ENCODE measurements around the gene LRRC3.

Gene LRRC3

DNA sequence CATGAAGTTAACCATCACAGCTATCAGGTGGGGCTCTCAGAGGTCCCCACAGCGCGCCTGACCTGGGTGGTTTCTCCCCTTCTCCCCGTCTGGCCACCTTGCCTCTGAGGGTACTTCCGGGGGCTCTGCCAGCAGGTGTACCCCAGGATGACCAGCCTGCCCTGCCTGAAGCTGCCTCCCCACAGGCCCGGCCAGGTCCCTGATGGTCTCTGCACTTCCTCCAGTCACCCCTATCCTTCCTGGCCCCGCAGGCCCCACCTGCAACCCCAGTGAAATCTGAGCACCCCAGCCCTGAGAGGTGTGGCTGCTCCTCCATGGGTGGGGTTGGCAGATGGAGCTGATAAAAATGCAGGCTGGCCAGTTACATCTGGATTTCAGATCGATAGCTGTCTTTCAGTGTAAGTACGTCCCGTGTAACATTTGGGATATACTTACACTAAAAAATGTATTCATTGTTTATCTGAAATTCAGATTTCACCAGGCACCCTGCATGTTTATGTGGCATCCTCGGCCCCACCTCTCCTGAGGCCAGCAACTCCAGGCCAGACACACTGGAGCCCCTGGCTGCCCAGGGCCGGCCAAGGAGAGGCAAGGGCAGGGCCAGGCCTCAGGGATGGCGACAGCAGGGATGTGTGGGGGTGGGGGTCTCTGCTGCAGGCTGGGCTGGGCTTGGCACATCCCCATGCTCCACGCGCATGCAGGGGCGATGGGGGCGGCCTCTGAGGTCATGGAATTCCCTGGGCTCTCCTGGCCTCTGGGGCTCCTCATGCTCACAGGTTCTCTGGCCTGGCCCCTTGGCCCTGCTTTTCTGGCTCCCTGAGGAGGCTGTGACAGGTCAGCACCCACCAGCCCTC lies 25.1 kb downstream of the LRRC3 start:
- no peak for DNase-seq

DNA sequence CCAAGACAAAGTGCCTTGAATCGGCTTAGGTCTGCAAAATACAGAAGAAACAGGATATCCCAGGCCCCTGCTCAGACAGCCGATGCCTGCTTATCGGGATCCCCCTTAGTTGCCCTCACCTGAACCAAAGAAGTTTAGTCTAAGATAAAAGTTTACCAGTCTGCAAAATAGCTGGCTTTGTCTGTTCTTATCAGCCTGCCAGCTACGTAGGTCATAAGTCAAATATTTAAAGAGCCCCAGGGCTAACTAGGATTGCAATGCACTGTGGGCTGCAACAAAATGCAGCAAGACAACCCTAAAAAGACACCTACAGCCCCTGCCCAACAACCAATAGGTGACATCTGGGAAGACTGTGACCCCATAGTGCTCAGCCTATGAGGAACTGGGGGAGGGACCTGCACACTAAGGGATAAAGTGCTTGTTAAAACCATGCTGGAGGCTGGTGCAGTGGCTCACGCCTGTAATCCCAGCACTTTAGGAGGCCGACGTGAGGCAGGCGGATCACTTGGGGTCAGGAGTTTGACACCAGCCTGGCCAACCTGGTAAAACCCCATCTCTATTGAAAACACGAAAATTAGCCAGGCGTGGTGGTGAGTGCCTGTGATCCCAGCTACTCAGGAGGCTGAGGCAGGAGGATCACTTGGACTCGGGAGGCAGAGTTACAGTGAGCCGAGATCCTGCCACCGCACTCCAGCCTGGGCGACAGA lies 27.4 kb downstream of the LRRC3 start:
- DNase-seq: no peak

DNA sequence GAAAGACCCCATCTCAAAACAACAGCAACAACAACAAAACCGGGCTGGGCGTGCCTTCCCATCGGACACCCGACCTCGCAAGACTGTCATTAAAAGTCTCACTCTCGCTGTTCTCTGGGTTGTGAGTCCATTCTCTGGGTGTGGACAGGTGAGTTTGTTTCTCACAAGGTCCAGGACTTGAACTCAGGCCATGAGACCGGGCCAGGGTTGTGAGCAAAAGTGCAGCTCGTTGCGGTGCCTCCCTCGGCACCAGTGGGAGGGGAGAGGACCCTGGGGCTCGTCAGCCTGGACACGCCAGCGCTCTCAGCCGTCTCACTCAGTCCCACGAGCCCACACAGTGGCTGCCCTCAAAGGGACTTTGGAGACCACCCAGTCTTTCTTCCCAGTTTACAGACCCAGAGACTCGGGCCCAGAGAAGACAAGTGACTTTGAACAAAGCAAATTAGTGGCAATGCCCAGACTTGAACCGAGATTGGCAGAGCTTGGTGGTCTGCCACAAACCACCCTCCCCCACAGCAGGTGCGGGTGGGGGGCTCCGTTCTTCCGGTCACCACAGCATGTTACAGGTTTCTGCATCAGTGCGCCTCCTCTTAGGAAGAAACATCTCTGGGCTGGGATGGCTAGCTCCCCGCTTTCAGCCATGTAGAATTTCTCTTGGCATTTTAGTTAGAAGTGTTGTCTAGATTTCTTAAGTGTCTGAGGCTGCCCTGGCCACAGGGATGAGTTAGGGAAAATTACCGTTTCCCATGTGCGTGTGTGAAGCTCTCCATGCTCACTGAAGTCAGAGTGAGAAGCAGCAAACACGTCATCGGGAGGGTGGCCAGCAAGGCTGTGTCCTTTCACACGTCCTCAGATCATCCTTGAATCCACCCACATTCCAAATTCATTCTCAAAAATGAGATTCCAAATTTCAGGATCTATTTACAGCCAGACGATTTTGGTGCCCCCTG lies 28.3 kb downstream of the LRRC3 start:
- no peak for DNase-seq

DNA sequence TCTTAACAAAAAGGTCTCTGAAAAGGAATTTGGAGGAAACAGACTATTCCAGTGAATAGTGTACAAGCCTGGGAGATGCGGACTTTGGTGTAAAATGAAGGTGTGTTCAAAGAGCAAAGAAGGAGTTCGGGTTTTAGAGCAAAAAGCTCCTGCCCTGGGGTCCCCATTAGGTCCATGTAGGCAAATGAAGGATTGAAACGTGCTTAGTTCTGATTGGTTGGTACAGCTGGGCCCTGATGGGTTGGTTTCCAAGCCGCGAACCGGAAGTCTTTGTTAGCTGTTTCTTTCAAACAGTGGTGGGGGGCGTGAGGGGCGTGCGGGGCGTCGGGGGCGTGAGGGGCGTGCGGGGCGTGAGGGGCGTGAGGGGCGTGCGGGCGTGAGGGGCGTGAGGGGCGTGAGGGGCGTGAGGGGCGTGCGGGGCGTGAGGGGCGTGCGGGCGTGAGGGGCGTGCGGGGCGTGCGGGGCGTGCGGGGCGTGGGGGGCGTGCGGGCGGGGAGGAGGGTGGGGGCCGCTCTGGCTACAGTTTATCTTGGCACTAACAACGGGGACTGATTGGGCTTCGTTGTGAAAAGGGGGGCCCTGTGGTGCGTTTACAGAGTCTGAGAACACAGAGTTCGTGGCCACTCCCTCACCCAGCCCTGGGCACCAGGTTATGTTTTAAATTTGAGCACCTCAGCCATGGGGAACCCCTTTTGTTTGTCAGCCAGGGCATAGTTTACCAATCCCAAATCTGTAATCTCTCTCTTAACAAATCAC lies 29.4 kb downstream of the LRRC3 start:
- no peak for DNase-seq

DNA sequence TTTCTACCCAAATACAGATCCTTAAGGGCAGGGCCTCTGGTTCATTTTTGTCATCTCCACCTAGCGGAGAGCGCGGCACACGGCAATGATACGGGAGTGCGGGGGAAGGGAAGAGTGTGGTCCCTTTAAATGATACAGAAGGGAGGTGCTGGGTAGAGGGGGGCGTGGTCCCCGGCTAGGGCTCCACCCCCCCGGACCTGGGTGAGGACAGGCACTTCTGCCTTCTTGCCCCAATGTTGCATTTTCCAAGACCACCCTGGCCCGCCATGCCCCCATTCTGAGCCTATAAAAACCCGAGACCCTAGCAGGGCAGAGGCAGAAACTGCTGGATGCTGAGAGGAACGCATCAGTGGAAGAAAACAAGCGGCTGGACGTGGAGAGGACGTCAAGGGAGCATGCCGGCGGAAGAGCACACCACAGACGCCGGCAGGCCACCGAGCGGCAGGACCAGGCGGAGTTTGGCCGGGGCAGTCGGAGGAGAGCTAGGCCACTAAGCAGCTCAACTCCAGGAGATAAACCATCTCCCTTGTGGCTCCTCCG lies 30.0 kb downstream of the LRRC3 start:
- DNase-seq: peak; percentile 62

DNA sequence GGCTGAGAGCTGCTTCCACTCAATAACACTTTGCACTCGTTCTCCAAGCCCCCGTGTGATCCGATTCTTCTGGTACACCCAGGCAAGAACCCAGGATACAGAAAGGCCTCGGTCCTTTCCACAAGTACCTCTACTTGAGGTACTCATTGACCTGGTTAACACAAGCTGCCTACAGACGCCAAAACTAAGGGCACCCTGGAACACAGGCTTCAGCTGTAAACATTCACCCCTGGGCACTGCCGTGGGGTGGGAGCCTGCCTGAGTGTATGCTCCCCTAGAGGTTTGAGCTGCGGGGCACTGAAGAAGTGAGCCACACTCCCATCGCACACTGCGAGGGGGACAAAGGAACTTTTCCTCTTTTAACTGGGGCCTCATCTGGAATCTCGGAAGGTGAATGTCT lies 30.5 kb downstream of the LRRC3 start:
- no peak for DNase-seq

DNA sequence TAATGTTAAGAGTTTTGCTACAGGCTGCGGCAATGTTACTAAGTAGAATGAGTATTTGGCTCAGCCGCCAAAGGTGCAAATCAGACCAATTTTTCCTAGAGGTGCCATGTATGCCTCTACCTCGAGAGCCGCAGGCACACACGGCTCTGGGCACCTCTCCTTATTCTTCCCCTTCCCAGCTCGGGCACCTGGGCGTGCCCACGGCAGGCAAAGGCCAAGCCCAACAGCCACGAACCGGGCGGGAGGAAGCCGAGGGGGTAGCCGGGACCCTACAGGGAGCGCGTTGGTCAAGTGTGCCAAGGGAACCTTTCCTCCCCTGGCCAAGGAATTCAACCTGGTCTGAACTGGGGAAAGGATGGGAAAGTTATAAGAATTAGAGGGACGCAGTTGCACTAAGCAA lies 31.0 kb downstream of the LRRC3 start:
- DNase-seq: no peak

DNA sequence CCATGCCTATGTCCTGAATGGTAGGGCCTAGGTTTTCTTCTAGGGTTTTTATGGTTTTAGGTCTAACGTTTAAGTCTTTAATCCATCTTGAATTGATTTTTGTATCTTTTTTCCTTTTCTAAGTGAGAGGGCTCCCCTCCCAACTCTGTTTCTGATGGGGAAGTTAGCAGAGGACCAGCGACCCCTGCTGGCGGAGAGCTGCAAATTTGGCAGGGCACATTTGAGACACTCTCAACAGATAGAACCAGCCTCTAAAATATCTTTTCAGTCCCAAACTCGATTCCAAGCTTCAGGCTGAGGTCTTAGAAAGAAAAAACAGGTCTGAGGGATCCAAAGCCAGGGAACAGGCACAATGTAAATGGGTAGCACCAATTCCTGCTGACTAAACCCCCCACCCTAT lies 32.5 kb downstream of the LRRC3 start:
- DNase-seq: peak; percentile 49

DNA sequence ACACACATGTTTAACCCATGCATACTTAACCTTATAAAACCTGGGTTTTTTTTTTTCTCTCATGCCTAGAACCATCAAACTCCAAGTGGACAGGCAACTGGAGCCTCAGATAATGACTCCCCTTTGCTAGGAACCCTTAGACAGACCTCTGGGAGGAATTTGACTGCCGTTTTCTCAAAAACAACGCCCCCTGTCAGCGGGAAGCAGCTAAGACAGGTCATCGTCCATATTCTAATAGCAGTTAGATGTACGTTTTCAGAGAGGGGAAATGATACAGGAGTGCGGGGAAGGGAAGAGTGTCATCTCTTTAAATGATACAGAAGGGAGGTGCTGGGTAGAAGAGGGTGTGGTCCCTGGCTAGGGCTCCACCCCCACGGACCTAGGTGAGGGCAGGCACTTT lies 34.7 kb downstream of the LRRC3 start:
- DNase-seq: no peak

DNA sequence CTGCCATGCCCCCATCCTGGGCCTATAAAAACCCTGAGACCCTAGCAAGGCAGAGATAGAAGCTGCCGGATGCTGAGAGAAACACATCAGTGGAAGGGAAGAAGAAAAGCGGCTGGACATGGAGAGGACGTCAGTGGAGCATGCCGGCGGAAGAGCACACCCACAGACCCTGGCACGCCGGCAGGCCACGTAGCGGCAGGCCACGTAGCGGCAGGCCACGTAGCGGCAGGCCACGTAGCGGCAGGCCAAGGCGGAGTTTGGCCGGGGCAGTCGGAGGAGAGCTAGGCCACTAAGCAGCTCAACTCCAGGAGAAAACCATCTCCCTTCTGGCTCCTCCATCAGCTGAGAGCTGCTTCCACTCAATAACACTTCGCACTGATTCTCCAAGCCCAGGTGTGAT lies 35.1 kb downstream of the LRRC3 start:
- DNase-seq: no peak

DNA sequence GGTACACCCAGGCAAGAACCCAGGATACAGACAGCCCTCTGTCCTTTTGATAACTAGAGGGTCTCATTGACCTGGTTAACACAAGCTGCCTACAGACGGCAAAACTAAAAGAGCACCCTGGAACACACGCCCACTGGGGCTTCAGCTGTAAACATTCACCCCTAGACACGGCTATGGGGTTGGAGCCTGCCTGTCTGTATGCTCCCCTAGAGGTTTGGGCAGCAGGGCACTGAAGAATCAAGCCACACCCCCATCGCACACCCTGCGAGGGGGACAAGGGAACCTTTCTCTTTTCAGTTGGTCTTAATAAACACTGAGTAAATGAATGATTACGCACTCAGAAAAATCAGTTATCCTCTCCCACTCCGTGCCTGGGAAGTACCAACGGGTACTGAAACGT lies 35.5 kb downstream of the LRRC3 start:
- no peak for DNase-seq

DNA sequence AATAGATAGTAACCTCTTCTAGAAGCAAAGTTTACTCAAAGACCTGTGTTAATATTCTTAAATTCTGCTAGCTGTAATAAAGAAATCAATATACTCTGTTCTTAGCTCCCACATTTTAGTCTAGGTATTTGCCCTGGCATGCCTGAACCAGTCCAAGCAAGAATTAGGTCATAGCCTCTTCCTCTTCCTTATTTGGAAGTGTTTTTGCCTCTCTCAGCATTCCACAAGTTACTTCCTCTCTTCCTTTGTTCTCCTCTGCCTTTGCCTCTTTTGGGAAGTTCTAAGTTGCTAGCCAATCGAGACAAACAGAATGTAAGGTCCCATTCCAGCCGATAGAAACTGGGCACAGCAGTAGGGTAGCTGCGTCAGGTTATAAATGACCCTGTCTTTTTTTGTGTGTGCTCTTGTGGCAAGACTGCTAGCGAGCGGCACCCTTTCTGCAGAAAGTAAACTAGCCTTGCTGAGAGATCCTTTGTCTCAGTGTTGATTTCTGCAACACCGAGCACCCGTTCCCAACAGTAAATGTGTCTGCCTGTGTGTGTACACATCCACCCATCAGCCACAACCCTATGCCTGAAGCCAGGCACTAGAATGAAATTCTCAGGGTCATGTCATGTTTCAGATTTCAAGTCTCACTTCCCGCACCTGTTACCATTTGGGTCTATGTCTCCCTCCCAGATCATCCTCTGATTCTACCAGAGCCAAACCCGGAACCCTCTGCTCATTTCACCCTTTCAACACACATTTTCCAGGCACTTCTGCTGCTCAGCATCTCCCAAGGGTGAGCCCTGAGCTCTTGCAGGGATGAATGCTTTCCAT lies 37.5 kb downstream of the LRRC3 start:
- DNase-seq: no peak

DNA sequence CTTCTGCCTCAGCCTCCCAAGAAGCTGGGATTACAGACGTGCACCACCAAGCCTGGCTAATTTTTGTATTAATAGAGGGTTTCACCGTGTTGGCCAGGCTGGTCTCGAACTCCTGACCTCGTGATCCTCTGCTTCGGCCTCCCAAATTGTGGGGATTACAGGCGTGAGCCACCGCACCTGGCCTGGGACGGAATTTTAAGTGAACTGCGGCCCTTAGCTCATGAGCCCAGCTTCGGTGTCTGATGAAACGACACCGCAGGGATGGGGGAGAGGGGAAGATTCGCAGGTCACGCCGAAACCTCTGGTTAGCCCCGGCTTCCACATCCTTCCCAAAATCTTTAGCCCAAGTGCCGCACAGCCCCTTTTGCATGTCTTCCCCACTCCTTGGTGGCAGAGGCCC lies 39.1 kb downstream of the LRRC3 start:
- DNase-seq: no peak

DNA sequence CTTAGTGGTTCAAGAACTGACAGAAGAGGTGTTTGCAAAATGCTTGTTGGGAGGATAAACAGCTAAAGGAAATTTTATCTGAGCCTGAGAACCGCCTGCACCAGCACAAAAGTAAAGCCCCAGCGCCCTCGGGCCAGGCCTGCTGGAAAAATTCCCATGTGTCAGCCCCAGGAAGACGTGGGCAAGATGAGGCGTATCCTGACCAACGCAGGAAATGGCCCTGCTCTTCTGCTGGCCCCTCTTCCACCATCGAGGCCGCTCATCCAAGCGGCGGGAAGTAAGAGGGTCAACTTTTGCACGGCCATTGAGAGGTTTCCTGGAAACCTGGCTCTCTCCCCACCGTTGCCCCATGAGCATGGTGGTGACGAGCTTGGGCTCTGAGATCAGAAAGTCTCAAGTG lies 39.6 kb downstream of the LRRC3 start:
- no peak for DNase-seq

DNA sequence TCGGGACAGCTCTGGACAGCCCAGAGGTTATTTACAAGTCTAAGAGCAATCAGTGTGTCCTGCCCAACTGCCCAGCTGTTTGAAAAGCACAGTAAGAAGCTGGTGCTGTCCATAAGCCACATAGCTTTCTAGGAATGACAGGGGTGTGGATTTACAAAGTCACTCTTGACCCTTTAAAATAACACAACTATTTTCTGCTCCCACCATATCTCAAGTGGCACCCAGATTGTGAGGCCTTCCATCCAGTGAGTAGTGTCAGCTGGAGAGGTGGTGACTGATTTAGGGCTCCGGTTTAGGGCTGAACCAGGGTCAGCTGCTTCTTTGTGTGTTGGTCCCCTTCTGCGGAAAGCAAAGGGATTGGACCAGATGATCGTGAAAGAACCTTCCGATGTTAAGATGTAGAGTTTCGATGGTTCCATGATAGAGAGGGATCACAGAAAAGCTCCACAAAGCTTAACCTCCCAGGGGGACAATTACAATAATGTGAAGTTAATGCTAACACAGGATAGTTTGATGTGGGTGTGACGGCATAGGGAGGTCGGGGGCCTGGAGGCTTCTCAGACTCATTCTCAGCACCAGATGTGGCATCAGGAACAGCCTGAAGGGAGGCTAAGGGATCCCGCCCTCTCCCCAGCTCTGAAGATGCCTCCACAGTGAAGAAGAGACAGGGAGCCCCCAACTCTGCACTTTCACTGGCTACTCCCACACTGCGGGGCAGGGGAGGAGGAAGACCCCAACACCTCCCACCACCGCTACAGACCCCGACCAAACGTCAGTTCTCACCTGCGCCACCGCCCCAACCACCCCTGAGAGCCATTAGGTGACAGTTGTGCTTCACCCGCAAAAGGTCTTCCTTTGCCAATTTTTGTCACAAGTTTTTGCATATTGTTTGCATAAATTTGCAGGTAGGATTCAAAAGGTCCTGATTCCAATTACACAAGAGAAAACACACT lies 40.6 kb downstream of the LRRC3 start:
- no peak for DNase-seq

DNA sequence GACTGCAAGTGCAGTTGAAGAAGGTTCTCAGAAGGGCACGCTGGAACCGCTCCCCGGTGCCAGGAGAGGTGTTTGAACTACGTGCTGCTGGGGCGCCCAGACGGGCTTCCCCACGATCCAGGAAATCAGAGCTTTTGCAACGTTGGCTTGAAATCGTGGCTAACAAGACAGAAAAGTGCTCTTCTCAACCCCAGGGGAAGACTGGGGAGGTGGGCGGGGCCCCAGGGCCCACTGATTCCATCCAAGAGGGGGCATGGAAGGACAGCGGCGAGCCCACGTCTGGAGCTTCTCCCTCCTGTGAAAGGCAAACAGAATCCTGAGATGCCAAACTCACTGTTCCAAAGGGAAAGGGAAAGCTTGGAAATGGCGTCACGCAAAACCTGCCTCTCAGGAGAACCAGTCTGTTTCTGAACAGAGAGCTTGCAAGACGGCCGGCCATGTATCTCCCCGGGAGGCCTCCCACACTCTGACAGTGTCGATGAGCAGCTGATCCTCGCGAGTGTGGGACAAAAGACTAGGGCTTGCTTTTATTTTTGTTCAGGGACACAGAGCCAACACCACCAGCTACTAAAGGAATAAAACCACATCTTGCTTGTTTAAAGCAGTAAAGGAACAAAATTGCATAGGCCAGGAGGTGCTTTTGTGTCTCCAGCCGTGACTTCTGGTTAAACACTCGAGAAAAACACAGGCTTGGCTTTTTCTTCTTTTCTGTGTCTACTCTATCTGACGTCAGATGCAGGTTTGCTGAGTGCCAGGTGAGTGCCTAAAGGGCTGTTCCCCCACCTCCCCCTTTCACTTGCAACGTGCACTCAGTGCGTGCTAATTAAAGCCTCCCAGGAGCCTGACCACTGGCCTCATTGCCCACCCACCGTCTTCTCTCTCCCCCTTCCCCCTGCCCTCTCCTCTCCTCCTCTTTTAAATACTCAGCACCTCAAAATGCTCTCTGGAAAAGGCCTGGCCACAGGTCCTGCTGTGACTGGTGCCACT lies 41.5 kb downstream of the LRRC3 start:
- DNase-seq: no peak

DNA sequence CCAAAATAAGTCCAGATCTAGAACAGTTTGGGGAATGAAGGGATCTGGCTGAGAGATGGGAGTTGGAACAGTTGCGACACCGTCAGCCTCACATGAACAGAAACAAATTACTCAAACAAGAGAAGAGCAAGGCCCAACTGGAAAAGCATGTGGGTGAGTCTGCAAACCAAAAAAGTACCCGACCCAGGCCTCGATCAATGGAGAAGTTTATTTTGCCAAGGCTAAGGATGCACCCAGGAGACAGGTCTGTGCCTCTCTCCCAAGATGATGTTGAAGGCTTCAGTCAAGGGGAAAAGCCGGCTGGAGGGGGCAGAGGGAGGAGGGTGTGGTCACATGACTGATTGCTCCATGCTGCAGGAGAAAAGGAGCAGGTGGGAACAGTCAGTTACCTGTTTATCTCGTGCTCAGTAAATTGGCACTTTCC lies 42.4 kb downstream of the LRRC3 start:
- DNase-seq: no peak

DNA sequence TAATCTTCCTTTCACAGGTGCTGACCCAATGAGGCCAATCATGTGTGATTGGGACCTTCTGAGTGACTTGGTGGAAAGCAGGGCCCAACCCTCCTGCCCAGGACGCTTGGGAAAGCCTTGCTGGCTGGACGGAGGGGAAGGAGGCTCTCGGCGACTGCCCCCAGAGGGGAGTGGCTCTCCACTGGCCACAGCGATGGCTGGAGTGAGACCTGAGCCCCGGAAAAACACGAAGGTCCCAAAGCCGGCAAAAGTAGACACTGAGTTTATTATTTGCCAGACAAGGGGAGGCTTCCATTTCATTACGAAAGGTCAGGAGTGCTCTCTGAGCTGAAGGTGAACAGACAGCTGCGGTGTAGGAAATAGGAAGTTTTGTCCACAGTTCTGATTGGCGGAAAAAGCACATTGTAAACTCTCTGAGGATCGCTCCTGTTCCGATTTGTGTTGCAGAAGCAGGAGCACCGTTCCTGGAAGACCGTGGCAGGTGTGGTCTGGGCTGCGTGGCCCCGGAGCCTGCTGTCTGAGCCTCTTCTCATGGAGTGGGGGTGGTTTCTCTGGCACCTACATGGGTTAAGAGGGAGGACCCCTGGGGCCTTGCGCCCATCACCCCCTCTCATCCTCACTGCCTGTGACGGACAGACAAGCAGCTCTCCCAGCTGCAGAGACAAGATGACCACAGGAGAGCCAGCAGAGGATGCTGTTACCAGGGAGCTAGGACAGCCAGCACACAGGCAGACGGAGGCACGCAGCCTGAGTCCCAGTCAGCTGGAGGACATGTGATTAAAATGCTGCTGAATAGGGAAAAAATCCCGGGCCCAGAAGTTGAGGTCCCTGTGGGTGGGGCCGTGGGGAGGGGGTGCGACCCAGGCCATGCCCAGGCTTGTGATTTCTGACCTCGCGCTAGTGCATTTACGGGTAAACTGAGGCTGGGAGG lies 43.2 kb downstream of the LRRC3 start:
- DNase-seq: no peak
